ENCODE results near the gene KCTD4.
A peak's percentile ranks its signal among the peaks of the same experiment; 100 is the strongest.

Gene KCTD4

GRCh38 chr13:45180303-45180702, 20.5 kb downstream of the KCTD4 start:
- no peak overlapping the region for H3K4me3 ChIP-seq (ENCODE audit: low read length)
- TF ChIP-seq, protein P1, sequence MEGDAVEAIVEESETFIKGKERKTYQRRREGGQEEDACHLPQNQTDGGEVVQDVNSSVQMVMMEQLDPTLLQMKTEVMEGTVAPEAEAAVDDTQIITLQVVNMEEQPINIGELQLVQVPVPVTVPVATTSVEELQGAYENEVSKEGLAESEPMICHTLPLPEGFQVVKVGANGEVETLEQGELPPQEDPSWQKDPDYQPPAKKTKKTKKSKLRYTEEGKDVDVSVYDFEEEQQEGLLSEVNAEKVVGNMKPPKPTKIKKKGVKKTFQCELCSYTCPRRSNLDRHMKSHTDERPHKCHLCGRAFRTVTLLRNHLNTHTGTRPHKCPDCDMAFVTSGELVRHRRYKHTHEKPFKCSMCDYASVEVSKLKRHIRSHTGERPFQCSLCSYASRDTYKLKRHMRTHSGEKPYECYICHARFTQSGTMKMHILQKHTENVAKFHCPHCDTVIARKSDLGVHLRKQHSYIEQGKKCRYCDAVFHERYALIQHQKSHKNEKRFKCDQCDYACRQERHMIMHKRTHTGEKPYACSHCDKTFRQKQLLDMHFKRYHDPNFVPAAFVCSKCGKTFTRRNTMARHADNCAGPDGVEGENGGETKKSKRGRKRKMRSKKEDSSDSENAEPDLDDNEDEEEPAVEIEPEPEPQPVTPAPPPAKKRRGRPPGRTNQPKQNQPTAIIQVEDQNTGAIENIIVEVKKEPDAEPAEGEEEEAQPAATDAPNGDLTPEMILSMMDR (IDR thresholded peaks at IDR 0.05; ENCODE audit: insufficient read depth, low read depth, low read length, missing control alignments): no peak
- DNase-seq (ENCODE audit: low read depth): no peak

DNA sequence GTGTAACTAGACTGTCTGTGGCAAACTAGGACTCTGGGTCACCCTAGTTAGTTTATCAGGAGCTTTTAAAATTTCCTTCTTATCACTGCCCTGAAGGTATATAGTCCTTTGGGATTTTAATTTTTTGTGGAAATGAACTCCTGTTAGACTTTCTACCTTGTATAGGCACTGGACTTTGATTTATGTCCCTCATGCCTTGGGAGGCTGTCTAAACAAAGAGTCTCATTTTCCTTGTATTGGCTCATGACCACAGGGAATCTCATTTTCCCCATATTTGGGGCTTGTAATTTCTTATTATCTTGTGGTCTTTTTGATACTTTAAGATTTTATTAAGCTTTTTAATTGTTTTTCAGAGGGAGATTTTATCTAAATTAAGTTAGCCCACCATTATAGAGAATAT, 21.4 kb downstream of the KCTD4 start:
- TF ChIP-seq, protein P1 (IDR thresholded peaks at IDR 0.05; ENCODE audit: insufficient read depth, low read depth, low read length, missing control alignments): no peak
- no peak for DNase-seq (ENCODE audit: low read depth)
- no peak overlapping the region for H3K4me3 ChIP-seq (ENCODE audit: low read length)

GRCh38 chr13:45178349-45179162, 22.3 kb downstream of the KCTD4 start:
- peak; percentile 50 for DNase-seq (ENCODE audit: low read depth)
- TF ChIP-seq, protein P1 (IDR thresholded peaks at IDR 0.05; ENCODE audit: insufficient read depth, low read depth, low read length, missing control alignments): no peak
- H3K4me3 ChIP-seq (ENCODE audit: low read length): no peak overlapping the region

DNA sequence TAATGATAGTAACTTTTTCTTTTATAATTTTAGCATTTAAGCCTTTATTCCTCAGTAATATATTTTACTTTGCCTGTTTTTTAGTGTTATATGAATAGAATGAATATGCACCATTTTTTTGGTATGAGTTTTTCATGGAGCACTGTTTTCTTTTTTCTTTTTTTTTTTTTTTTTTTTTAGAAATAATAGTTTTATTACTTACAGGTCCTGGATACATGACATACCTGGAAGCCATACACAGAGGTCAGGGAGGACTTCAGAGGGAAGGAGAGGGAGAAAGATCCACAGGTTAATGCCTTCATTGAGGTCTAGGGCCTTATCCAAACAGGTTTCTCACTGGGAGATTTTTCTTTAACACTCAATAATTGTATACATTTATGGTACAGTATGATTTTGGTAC, 26.4 kb downstream of the KCTD4 start:
- no peak for DNase-seq (ENCODE audit: low read depth)
- no peak overlapping the region for H3K4me3 ChIP-seq (ENCODE audit: low read length)
- TF ChIP-seq, protein P1 (IDR thresholded peaks at IDR 0.05; ENCODE audit: insufficient read depth, low read depth, low read length, missing control alignments): no peak

- TF ChIP-seq, protein P1 (IDR thresholded peaks at IDR 0.05; ENCODE audit: insufficient read depth, low read depth, low read length, missing control alignments): no peak
- no peak for DNase-seq (ENCODE audit: low read depth)
- H3K4me3 ChIP-seq (ENCODE audit: low read length): no peak overlapping the region
Observed at GRCh38 chr13:45168555-45168930, 32.3 kb downstream of the KCTD4 start.

DNA sequence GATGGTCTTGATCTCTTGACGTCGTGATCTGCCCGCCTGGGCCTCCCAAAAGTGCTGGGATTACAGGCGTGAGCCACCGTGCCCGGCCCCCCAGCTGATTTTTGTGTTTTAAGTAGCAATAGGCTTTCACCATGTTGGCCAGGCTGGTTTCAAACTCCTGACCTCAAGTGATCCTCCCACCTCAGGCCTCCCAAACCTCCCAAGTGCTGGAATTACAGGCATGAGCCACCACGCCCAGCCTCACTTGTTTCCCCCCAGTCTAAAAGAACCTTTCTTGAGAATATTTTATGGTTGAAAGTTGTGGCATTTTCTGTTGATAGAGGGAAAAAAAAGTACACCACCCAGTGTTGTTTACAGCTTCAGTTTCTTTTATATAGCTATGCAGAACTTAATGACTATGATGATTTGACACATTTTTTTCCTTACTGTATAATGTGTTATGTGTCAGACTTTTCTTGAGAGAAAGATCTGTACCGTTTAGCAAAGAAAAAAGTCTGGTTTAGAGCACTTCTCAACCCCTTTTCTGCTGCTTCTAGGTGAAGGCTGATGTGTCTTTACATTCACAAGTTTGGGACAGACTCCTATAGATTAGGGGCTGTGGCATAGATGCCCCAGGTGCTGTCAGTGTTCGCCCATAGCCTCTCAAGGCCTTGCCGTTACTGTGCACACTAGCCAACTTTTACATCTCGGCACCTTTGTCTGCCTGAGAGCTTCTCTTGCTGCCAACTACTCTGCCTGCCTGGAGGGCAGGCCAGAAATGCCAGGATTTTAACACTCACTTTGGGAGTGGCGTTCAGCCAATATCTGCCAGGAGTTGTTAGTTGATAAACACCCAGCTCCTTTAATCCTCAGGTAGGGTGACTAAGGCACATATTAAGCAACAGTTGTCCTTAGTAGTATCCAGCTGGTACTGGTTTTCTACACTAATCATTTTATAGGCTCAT, 33.0 kb downstream of the KCTD4 start:
- DNase-seq (ENCODE audit: low read depth): peak; percentile 99
- TF ChIP-seq, protein P1 (IDR thresholded peaks at IDR 0.05; ENCODE audit: insufficient read depth, low read depth, low read length, missing control alignments): no peak
- H3K4me3 ChIP-seq (ENCODE audit: low read length): no peak overlapping the region
